ENCODE results near the gene FGF9. TPM values are rescaled to one million over a fixed set of nuclear protein-coding genes. Genes with fewer than 3 reads are reported as not detected.

FGF9 gene
- total RNA-seq, 1 experiment from 2014 or later, result 1.5 TPM

DNA sequence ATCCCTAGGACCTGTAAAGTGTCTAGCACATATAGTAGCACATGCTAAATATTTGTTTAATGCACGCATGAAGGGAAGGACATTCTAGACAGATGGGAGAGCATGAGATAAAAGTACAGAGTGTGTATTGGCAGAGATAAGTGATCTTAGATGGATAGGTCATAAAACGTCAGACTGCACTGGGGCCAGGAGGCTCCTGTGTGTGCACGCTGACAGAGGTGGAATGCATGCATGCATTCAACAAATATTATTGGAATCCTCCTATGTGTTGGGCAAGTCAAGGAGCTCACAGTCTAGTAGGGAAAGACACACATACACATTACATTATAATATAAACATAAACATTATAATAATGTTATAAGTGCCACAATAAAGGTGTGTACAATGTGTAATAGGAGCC lies 73.3 kb downstream of the FGF9 start:
- H3K9me3 ChIP-seq (ENCODE audit: control insufficient read depth in 1 of 2, insufficient read depth in 1 of 2, low read depth in 1 of 2, low read length in 2 of 2), result no peaks in the 10 kb centered on the region
- H3K9ac ChIP-seq (ENCODE audit: low read length), result no peak overlapping the region
- no peak for DNase-seq (ENCODE audit: low read depth, low spot score)
- no peaks in the 10 kb centered on the region for H3K4me1 ChIP-seq (ENCODE audit: control insufficient read depth in 1 of 2, insufficient read depth in 2 of 2, low read length in 2 of 2)
- intact Hi-C loops (cut with micrococcal nuclease), result no loop called here
- no peak overlapping the region for H2AFZ ChIP-seq (ENCODE audit: low read depth, low read length, poor library complexity, severe bottlenecking)
- no peaks in the 10 kb centered on the region for H3K9me2 ChIP-seq (ENCODE audit: insufficient read depth)
- BruUV-seq (replicated peaks), result no TSS peak
- ChIA-PET POLR2A (no interaction called here), RAD21 (ENCODE audit: low non-redundant PET in 1 of 2, low total read pairs in 2 of 2, uncharacterized antibody in 2 of 2, unreplicated experiment in 2 of 2) (no interaction called here), CTCF (no interaction called here)
- no peak overlapping the region for H3K27ac ChIP-seq (ENCODE audit: low read depth, low read length)
- TF ChIP-seq, protein P1, sequence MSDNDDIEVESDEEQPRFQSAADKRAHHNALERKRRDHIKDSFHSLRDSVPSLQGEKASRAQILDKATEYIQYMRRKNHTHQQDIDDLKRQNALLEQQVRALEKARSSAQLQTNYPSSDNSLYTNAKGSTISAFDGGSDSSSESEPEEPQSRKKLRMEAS (IDR thresholded peaks at IDR 0.05), result no peak
- no peak for TF ChIP-seq EZH2phosphoT487 (IDR thresholded peaks at IDR 0.05; ENCODE audit: borderline replicate concordance)
- TF ChIP-seq POLR2A (IDR thresholded peaks at IDR 0.05; ENCODE audit: borderline replicate concordance, extremely low read depth, insufficient read depth, insufficient read length), result no peak
- TF ChIP-seq ATF3 (IDR thresholded peaks at IDR 0.05), result no peak
- no peak for TF ChIP-seq ZNF274 (IDR thresholded peaks at IDR 0.05; ENCODE audit: low read depth, low read length)
- TF ChIP-seq JUND (IDR thresholded peaks at IDR 0.05), result no peak
- no peak for TF ChIP-seq YY1 (IDR thresholded peaks at IDR 0.05; ENCODE audit: extremely low read depth, insufficient replicate concordance, low read depth, low read length)
- no peak for TF ChIP-seq REST (IDR thresholded peaks at IDR 0.05; ENCODE audit: low read depth)
- TF ChIP-seq RAD21 (IDR thresholded peaks at IDR 0.05; ENCODE audit: low read depth), result no peak
- no peak for TF ChIP-seq ZFX (IDR thresholded peaks at IDR 0.05)
- no peak for TF ChIP-seq POLR2AphosphoS5 (IDR thresholded peaks at IDR 0.05; ENCODE audit: low read depth, low read length)
- no peak for TF ChIP-seq TCF7L2 (IDR thresholded peaks at IDR 0.05; ENCODE audit: borderline replicate concordance, extremely low read depth, insufficient read depth, insufficient read length)
- no peak for TF ChIP-seq SRF (IDR thresholded peaks at IDR 0.05; ENCODE audit: low read depth)
- no peak for TF ChIP-seq ELF1 (IDR thresholded peaks at IDR 0.05; ENCODE audit: borderline replicate concordance, low read depth)
- no peak for TF ChIP-seq EGR1 (IDR thresholded peaks at IDR 0.05; ENCODE audit: low read depth)
- no peak for TF ChIP-seq CTCF (IDR thresholded peaks at IDR 0.05 in 2 of 3, conservative IDR thresholded peaks at IDR 0.05 in 1 of 3; ENCODE audit: borderline replicate concordance in 1 of 3, insufficient read depth in 1 of 3, low read depth in 2 of 3, low read length in 2 of 3)
- H4K20me1 ChIP-seq (ENCODE audit: insufficient read depth), result no peaks in the 10 kb centered on the region
- H3K27me3 ChIP-seq (ENCODE audit: insufficient read depth, low read length), result peaks cover 15% of the 10 kb centered on the region; the same call in 1 of the 2 replicates
- no peak overlapping the region for H3K4me3 ChIP-seq (replicated peaks in 1 of 2; ENCODE audit: low read depth in 1 of 2, low read length in 2 of 2)
- no peak for ATAC-seq
- no peaks in the 10 kb centered on the region for H3K79me2 ChIP-seq (ENCODE audit: insufficient read depth, low read length)
- no peaks in the 10 kb centered on the region for H3K36me3 ChIP-seq (ENCODE audit: control insufficient read depth in 1 of 2, insufficient read depth in 2 of 2, low read length in 2 of 2)
- H3K4me2 ChIP-seq (ENCODE audit: low read length), result no peak overlapping the region
